Measurements from ENCODE around the gene MYH11. TPM values are rescaled to one million over a fixed set of nuclear protein-coding genes. Genes with fewer than 3 reads are reported as not detected.

The MYH11 gene
- total RNA-seq, 6 donors from 2014 or later, result 33.6 to 224 (median 87.4) TPM

DNA sequence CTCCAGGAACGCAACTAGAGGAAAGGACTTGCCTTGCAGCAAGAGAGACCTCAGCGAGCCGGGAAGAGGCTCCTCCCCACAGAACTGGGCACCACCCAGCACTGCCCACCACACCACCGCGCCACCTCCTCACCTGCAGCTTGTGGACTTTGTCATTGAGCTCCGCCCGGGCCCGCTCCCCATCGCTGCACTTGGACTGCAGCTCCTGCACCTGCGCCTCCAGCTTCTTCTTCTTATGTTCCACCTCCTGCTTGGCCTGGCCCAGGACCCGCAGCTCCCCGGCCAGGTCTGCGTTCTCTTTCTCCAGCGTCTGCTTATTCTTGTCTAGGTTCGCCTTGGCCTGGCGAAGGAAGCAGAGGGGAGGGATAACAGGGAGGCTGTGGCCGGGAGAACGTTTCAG, 130.1 kb downstream of the MYH11 start:
- Histone ChIP-seq H3K27me3 (no peaks in the 10 kb centered on the region), H3K27ac (no peak overlapping the region), H3K4me1 (no peaks in the 10 kb centered on the region), H3K4me3 (no peak overlapping the region), H3K36me3 (peaks cover 0 to 62% (median 30%) of the 10 kb centered on the region in 4 donors), H3K9me3 (no peaks in the 10 kb centered on the region)
- peak in 1 of 2 donors; percentile 76 for DNase-seq
- TF ChIP-seq EP300 (IDR thresholded peaks at IDR 0.05), result no peak
- TF ChIP-seq, protein P1, sequence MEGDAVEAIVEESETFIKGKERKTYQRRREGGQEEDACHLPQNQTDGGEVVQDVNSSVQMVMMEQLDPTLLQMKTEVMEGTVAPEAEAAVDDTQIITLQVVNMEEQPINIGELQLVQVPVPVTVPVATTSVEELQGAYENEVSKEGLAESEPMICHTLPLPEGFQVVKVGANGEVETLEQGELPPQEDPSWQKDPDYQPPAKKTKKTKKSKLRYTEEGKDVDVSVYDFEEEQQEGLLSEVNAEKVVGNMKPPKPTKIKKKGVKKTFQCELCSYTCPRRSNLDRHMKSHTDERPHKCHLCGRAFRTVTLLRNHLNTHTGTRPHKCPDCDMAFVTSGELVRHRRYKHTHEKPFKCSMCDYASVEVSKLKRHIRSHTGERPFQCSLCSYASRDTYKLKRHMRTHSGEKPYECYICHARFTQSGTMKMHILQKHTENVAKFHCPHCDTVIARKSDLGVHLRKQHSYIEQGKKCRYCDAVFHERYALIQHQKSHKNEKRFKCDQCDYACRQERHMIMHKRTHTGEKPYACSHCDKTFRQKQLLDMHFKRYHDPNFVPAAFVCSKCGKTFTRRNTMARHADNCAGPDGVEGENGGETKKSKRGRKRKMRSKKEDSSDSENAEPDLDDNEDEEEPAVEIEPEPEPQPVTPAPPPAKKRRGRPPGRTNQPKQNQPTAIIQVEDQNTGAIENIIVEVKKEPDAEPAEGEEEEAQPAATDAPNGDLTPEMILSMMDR (IDR thresholded peaks at IDR 0.05), result no peak
- no peak for TF ChIP-seq POLR2AphosphoS5 (IDR thresholded peaks at IDR 0.05)
- no peak for TF ChIP-seq POLR2A (IDR thresholded peaks at IDR 0.05)
- WGBS, 2 donors, result 87 to 89% methylated on average over 16 to 18 of the region's 18 CpGs
- peak in 1 of 2 donors; percentile 42 for ATAC-seq (ENCODE audit: low FRiP score in 2 of 2)

- TF ChIP-seq EP300 (IDR thresholded peaks at IDR 0.05) (no peak), POLR2A (IDR thresholded peaks at IDR 0.05) (no peak), POLR2AphosphoS5 (IDR thresholded peaks at IDR 0.05) (no peak)
- TF ChIP-seq, protein P1 (IDR thresholded peaks at IDR 0.05), result no peak
- Histone ChIP-seq H3K4me1 (no peaks in the 10 kb centered on the region), H3K27me3 (no peaks in the 10 kb centered on the region), H3K36me3 (peaks cover 0 to 72% (median 36%) of the 10 kb centered on the region in 4 donors), H3K27ac (no peak overlapping the region), H3K9me3 (no peaks in the 10 kb centered on the region), H3K4me3 (no peak overlapping the region)
- WGBS, 2 donors, result 95 to 96% methylated on average over 5 of the region's 5 CpGs
- ATAC-seq (ENCODE audit: low FRiP score in 2 of 2) (no peak), DNase-seq (no peak)
Observed at GRCh38 chr16:15725641-15726240, 131.1 kb downstream of the MYH11 start.

DNA sequence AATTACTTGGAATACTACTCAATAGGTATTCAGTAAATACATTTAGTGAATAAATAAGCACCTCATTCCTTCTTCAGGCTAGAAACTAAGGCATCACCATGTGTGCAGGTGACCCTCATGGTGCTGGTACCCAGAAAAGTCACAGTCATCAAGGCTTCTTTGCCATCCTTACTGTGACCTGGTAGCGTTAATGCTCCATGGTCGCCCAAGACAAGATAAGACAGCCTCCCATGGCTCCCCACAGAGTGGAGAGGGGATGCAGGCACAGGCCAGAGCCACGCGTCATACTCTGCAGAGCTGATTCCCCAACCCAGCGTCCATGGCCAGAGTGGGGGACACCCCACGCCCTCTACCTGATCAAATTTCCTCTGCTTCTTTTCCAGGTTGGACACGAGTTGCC, 133.0 kb downstream of the MYH11 start:
- peaks cover 0 to 91% (median 48%) of the 10 kb centered on the region in 4 donors for H3K36me3 ChIP-seq
- no peak for ATAC-seq (ENCODE audit: low FRiP score in 2 of 2)
- WGBS, 2 donors, result 92 to 97% methylated on average over 5 to 7 of the region's 7 CpGs

DNA sequence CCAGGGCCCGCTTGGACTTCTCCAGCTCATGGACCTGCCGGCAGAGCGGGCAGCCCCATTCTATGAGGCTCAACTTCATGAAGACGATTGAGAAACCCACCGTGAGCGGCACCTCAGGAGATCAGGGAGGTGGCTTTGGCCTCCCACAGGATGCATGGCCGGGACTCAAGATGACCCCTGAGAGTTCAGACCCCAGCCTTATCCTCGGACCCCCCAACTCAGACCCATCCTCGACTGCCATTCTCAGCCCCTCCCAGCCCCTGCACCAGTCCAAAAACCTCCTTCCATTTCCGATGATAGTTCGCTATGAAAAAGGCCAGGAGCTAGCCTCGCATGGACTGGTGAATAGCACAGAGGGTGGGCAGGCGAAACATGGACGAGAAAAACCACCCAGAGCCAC, 135.8 kb downstream of the MYH11 start:
- DNase-seq, result no peak
- Histone ChIP-seq H3K4me3 (no peak overlapping the region), H3K9me3 (no peaks in the 10 kb centered on the region), H3K36me3 (peaks cover 0 to 98% (median 60%) of the 10 kb centered on the region in 4 donors), H3K27me3 (no peaks in the 10 kb centered on the region), H3K4me1 (no peaks in the 10 kb centered on the region), H3K27ac (no peak overlapping the region)
- ATAC-seq (ENCODE audit: low FRiP score in 2 of 2), result no peak
- TF ChIP-seq, protein P1 (IDR thresholded peaks at IDR 0.05), result no peak
- TF ChIP-seq POLR2A (IDR thresholded peaks at IDR 0.05), result no peak
- no peak for TF ChIP-seq EP300 (IDR thresholded peaks at IDR 0.05)
- TF ChIP-seq POLR2AphosphoS5 (IDR thresholded peaks at IDR 0.05), result no peak
- 95 to 97% methylated on average over 14 of the region's 14 CpGs for WGBS, 2 donors

More for the DNA sequence above, 133.0 kb downstream of the MYH11 start:
- Histone ChIP-seq H3K27me3 (no peaks in the 10 kb centered on the region), H3K27ac (no peak overlapping the region), H3K4me1 (no peaks in the 10 kb centered on the region), H3K4me3 (no peak overlapping the region), H3K9me3 (no peaks in the 10 kb centered on the region)
- TF ChIP-seq, protein P1 (IDR thresholded peaks at IDR 0.05), result no peak
- TF ChIP-seq EP300 (IDR thresholded peaks at IDR 0.05) (no peak), POLR2AphosphoS5 (IDR thresholded peaks at IDR 0.05) (no peak)
- DNase-seq, result no peak
